ENCODE measurements around the gene IMMP2L.

IMMP2L gene

DNA sequence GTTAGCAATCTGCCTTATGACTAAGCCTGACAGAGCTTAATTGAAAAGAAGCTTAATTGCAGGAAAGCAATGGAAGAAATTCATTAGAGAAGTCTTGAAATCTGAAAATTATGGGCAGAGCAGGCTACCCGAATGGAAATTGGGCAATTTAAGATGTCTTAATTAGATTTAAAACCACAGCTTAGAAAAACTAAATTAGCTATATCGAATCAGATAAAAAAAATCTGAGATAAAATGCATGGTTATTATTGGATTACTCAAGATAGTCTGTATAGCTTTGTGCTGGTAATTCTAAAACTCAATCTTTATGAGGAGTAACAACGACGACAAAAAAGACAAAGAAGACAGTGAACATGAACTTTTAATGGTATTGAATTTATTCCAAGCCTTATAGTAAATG is 719.5 kb downstream of the IMMP2L start:
- in situ Hi-C loops (cut with HindIII; ENCODE audit: low sequenced_read_pairs): no loop called here

GRCh38 chr7:110841840-110842545 is 720.3 kb downstream of the IMMP2L start:
- in situ Hi-C loops (cut with HindIII; ENCODE audit: low sequenced_read_pairs): no loop called here

- in situ Hi-C loops (cut with HindIII; ENCODE audit: low sequenced_read_pairs): no loop called here
These were observed 722.4 kb downstream of the IMMP2L start for GRCh38 chr7:110839866-110840265.

DNA sequence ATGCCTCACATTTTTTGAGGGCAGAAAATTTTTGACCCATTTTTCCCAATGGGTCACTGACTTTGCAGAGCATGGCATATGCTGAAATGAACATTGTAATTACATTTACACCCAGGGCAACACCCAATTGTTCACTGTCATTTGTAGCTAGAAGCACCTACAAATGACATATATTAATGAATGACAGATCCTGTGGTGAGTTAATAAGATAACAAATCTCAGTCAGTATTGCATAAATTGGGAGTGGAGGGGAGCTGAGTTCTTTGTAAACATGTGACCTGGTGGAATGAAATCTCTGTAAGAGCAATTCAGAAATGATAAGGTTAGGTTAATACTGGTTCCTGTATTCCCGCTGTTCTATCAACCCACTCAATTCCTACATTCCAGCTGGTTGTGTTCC is 726.4 kb downstream of the IMMP2L start:
- in situ Hi-C loops (cut with HindIII; ENCODE audit: low sequenced_read_pairs): no loop called here

DNA sequence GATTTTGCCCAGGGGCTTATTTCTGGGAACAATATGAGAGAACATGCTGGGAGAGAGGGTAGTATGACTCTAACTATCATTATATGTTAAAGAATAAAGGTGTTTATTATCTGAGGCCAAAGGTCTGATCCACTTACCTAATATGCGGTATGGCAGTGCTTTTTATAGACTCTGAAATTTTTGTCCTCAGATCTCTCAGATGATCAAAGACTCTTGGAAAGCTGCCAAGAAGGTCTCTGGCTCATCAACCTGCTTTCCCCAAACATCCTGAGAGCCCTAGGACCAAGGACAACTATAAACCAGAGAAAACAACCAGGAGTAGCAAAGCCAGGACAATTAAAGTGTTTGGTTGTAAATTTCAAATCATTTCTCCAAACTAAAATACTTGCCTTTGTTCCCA is 727.1 kb downstream of the IMMP2L start:
- in situ Hi-C loops (cut with HindIII; ENCODE audit: low sequenced_read_pairs): no loop called here

GRCh38 chr7:110831419-110831818 is 730.9 kb downstream of the IMMP2L start:
- in situ Hi-C loops (cut with HindIII; ENCODE audit: low sequenced_read_pairs): no loop called here

GRCh38 chr7:110830778-110831177 is 731.5 kb downstream of the IMMP2L start:
- in situ Hi-C loops (cut with HindIII; ENCODE audit: low sequenced_read_pairs): no loop called here

- in situ Hi-C loops (cut with HindIII; ENCODE audit: low sequenced_read_pairs): no loop called here
These were observed 734.4 kb downstream of the IMMP2L start for GRCh38 chr7:110827936-110828335.

GRCh38 chr7:110827287-110827855 is 734.9 kb downstream of the IMMP2L start:
- in situ Hi-C loops (cut with HindIII; ENCODE audit: low sequenced_read_pairs): no loop called here

DNA sequence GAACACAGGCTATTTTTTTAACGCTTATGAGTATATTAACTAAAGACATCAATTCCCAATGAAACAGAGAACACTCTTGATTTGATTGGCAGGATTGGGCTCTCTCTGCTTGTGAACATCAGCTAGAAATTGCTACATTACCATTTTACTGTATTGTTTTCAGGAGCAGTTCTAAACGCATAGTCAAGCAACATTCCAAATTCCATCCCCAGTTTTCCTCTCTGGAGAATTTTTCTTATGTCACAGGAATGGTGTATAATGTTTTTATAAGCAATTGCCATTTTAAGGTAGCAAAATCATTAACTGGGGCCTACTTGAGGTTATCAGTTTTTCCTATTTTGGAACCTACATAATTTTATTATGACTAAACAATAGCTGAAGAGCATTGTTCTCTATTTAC is 748.3 kb downstream of the IMMP2L start:
- in situ Hi-C loops (cut with HindIII; ENCODE audit: low sequenced_read_pairs): no loop called here

DNA sequence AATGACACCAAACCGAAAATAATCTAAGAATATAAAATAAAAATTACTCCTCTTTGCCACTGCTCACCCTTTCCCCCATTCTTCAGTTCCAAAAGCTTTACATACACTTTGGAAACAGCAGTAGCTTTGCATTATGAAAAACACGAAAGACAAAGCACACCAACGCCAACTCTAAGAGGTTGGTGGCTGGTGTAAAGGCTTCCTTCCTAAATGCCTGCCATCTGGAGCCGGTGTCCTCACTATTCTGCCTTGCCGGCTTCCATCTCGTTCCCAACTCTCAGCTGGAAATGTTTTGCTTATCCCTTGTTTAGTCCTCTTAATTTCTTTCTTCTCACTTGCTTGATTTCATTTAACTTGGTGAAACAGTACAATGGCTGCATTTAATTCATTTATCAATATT is 752.5 kb downstream of the IMMP2L start:
- in situ Hi-C loops (cut with HindIII; ENCODE audit: low sequenced_read_pairs): no loop called here

GRCh38 chr7:110808361-110808760 is 753.9 kb downstream of the IMMP2L start:
- in situ Hi-C loops (cut with HindIII; ENCODE audit: low sequenced_read_pairs): no loop called here

- in situ Hi-C loops (cut with HindIII; ENCODE audit: low sequenced_read_pairs): no loop called here
These were observed 757.8 kb downstream of the IMMP2L start for GRCh38 chr7:110804501-110804900.

DNA sequence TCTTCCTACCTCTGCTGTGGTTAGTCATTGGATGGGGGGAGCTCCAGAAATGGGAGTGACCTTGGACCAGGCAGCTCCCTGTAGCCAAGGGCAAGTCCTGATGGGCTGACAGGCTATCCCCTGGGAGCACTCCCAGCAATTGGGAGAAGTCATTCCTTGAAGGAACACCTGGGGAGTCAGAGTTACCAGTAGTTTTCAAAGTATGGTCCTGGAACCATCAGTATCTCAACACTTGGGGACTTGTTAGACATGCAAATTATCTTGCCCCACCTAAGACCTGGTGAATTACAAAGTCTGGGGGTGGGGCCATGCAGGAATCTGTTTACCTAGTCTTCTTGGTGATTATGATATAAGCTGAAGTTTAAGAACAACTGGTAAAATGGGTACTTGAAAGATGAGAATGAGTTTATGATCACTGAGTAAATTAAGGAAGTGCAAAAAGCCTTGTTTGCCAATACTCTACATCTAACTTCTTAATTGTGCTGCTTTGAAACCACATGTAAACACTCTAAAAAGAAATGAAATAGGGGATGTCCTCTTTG is 758.6 kb downstream of the IMMP2L start:
- in situ Hi-C loops (cut with HindIII; ENCODE audit: low sequenced_read_pairs): no loop called here

DNA sequence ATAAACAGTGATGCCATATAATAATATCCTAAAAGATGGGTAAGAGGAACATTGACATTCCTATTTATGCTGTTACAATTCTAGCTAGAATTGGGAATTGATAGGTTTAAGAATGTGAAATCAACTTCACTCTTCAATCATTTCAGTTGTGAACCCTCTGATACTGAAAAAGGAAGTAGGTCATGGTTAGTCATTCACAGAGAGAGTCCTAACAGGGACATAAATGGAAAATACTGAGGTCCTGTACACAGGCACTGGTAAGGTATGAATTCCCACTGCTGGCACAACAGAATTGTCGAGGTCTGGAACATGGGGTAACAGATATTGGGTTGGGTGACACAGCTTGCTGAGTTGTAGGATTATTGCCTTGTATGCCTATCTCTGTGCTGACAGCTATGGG is 760.8 kb downstream of the IMMP2L start:
- in situ Hi-C loops (cut with HindIII; ENCODE audit: low sequenced_read_pairs): no loop called here

- in situ Hi-C loops (cut with HindIII; ENCODE audit: low sequenced_read_pairs): no loop called here
These were observed 761.3 kb downstream of the IMMP2L start for GRCh38 chr7:110800984-110801383.

GRCh38 chr7:110797656-110798055 is 764.6 kb downstream of the IMMP2L start:
- in situ Hi-C loops (cut with HindIII; ENCODE audit: low sequenced_read_pairs): no loop called here

DNA sequence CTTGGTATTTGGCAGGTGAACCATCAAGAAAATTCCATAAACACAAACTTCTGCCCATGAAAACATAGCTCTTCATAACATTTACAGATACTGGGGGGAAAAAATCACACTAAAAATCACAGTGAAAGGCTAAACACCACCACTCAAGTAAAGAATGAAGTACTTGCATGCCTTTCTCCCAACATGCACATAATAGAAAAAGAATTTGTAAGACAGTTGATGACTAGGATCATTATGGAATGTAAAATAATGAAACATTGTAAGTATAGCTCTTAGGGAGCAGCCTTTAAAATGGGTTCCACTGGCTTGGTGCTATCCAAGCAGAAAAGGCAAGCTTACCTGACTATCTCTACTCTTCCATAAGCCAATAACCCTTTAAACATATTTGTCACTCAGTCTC is 771.3 kb downstream of the IMMP2L start:
- in situ Hi-C loops (cut with HindIII; ENCODE audit: low sequenced_read_pairs): no loop called here

- in situ Hi-C loops (cut with HindIII; ENCODE audit: low sequenced_read_pairs): no loop called here
These were observed 775.8 kb downstream of the IMMP2L start for GRCh38 chr7:110786328-110786965.

DNA sequence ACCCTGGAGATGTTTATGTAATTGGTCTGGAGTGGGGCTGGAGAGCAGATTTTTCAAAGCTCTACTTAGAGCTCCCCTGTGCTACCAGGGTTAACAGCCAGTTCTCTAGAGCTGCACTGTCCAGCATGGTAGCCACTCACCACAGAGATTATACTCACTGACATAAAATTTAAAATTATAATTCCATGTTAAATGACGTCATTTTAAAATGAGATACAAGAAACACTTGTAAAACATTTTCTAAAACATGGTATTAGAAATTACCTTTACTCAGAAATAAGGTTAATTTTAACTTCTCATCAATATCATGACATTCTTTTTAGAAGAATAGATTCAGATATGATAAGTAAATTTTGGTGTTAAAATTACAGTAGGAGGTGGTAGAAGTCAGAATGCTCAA is 777.5 kb downstream of the IMMP2L start:
- in situ Hi-C loops (cut with HindIII; ENCODE audit: low sequenced_read_pairs): no loop called here

GRCh38 chr7:110780712-110781111 is 781.6 kb downstream of the IMMP2L start:
- in situ Hi-C loops (cut with HindIII; ENCODE audit: low sequenced_read_pairs): no loop called here

GRCh38 chr7:110779339-110779738 is 783.0 kb downstream of the IMMP2L start:
- in situ Hi-C loops (cut with HindIII; ENCODE audit: low sequenced_read_pairs): no loop called here
